ENCODE data around the gene LSAMP. TPM values are rescaled to one million over a fixed set of nuclear protein-coding genes. Genes with fewer than 3 reads are reported as not detected.

Gene LSAMP
- total RNA-seq, 1 donor from 2014 or later = 0.48 TPM

- DNase-seq (ENCODE audit: low spot score) = no peak
- intact Hi-C loops (cut with DNase I) = no loop called here
Measured at GRCh38 chr3:116440196-116440595, 5.1 kb downstream of the LSAMP start.

- DNase-seq (ENCODE audit: low spot score) = no peak
- intact Hi-C loops (cut with DNase I) = no loop called here
Measured at GRCh38 chr3:116433552-116433951, 11.7 kb downstream of the LSAMP start.

- DNase-seq (ENCODE audit: low spot score) = no peak
Measured at GRCh38 chr3:116432795-116433194, 12.5 kb downstream of the LSAMP start.

GRCh38 chr3:116429479-116430269 lies 15.6 kb downstream of the LSAMP start:
- intact Hi-C loops (cut with DNase I) = no loop called here
- DNase-seq (ENCODE audit: low spot score) = no peak

More at GRCh38 chr3:116432795-116433194, 12.5 kb downstream of the LSAMP start:
- intact Hi-C loops (cut with DNase I) = no loop called here

GRCh38 chr3:116426036-116426435 lies 19.3 kb downstream of the LSAMP start:
- intact Hi-C loops (cut with DNase I) = no loop called here
- no peak for DNase-seq (ENCODE audit: low spot score)

GRCh38 chr3:116425126-116425525 lies 20.2 kb downstream of the LSAMP start:
- DNase-seq (ENCODE audit: low spot score) = no peak
- intact Hi-C loops (cut with DNase I) = no loop called here

- no peak for DNase-seq (ENCODE audit: low spot score)
- intact Hi-C loops (cut with DNase I) = no loop called here
Measured at GRCh38 chr3:116423945-116424344, 21.3 kb downstream of the LSAMP start.

GRCh38 chr3:116423374-116423773 lies 21.9 kb downstream of the LSAMP start:
- DNase-seq (ENCODE audit: low spot score) = no peak
- intact Hi-C loops (cut with DNase I) = no loop called here

- intact Hi-C loops (cut with DNase I) = no loop called here
- no peak for DNase-seq (ENCODE audit: low spot score)
Measured at GRCh38 chr3:116417151-116417550, 28.1 kb downstream of the LSAMP start.

- intact Hi-C loops (cut with DNase I) = no loop called here
- DNase-seq (ENCODE audit: low spot score) = no peak
Measured at GRCh38 chr3:116413319-116413718, 32.0 kb downstream of the LSAMP start.

- intact Hi-C loops (cut with DNase I) = no loop called here
- DNase-seq (ENCODE audit: low spot score) = no peak
Measured at GRCh38 chr3:116408473-116408872, 36.8 kb downstream of the LSAMP start.

GRCh38 chr3:116405231-116405630 lies 40.1 kb downstream of the LSAMP start:
- no peak for DNase-seq (ENCODE audit: low spot score)
- intact Hi-C loops (cut with DNase I) = no loop called here

- intact Hi-C loops (cut with DNase I) = no loop called here
- DNase-seq (ENCODE audit: low spot score) = no peak
Measured at GRCh38 chr3:116399701-116400226, 45.5 kb downstream of the LSAMP start.

- intact Hi-C loops (cut with DNase I) = no loop called here
- DNase-seq (ENCODE audit: low spot score) = no peak
Measured at GRCh38 chr3:116394365-116394764, 50.9 kb downstream of the LSAMP start.

- DNase-seq (ENCODE audit: low spot score) = no peak
Measured at GRCh38 chr3:116393199-116393598, 52.1 kb downstream of the LSAMP start.

GRCh38 chr3:116392291-116392690 lies 53.0 kb downstream of the LSAMP start:
- no peak for DNase-seq (ENCODE audit: low spot score)
- intact Hi-C loops (cut with DNase I) = no loop called here

More at GRCh38 chr3:116393199-116393598, 52.1 kb downstream of the LSAMP start:
- intact Hi-C loops (cut with DNase I) = no loop called here

GRCh38 chr3:116391296-116392201 lies 53.7 kb downstream of the LSAMP start:
- intact Hi-C loops (cut with DNase I) = no loop called here
- peak; percentile 73 for DNase-seq (ENCODE audit: low spot score)

- DNase-seq (ENCODE audit: low spot score) = no peak
- intact Hi-C loops (cut with DNase I) = no loop called here
Measured at GRCh38 chr3:116390318-116390717, 55.0 kb downstream of the LSAMP start.

GRCh38 chr3:116388867-116389385 lies 56.4 kb downstream of the LSAMP start:
- no peak for DNase-seq (ENCODE audit: low spot score)
- intact Hi-C loops (cut with DNase I) = no loop called here

GRCh38 chr3:116386168-116386567 lies 59.1 kb downstream of the LSAMP start:
- intact Hi-C loops (cut with DNase I) = no loop called here
- DNase-seq (ENCODE audit: low spot score) = no peak

All from cardiac septum (tissue), 1 donor.